Limb (tissue), 2 donors: ENCODE results near the gene MUTYH.

Experiments
- DNase-seq, 2 donors: peaks; one replicate each; pipeline ENCODE4 v3.0.0-alpha.2; 2016; ENCODE audit errors: extremely low spot score in 2 of 2

The MUTYH gene

GRCh38 chr1:45348966-45349677, 8.9 kb upstream of the MUTYH start:
- no peak for DNase-seq

- no peak for DNase-seq
Measured at GRCh38 chr1:45348609-45348965, 8.3 kb upstream of the MUTYH start.

- DNase-seq: no peak
Measured at GRCh38 chr1:45348020-45348419, 7.8 kb upstream of the MUTYH start.

GRCh38 chr1:45346473-45346872, 6.2 kb upstream of the MUTYH start:
- no peak for DNase-seq

GRCh38 chr1:45345014-45345413, 4.8 kb upstream of the MUTYH start:
- DNase-seq: no peak

GRCh38 chr1:45344499-45344898, 4.3 kb upstream of the MUTYH start:
- no peak for DNase-seq

- DNase-seq: no peak
Measured at GRCh38 chr1:45340816-45341466, 701 bp upstream of the MUTYH start.

- DNase-seq: no peak
Measured at GRCh38 chr1:45337630-45338325, 2.5 kb downstream of the MUTYH start.

- no peak for DNase-seq
Measured at GRCh38 chr1:45335855-45336324, 4.3 kb downstream of the MUTYH start.

GRCh38 chr1:45334308-45335245, 5.7 kb downstream of the MUTYH start:
- no peak for DNase-seq

- DNase-seq: no peak
Measured at GRCh38 chr1:45332346-45332720, 7.9 kb downstream of the MUTYH start.

GRCh38 chr1:45331436-45332345, 8.5 kb downstream of the MUTYH start:
- DNase-seq: no peak

GRCh38 chr1:45329445-45329844, 10.8 kb downstream of the MUTYH start:
- no peak for DNase-seq

GRCh38 chr1:45328680-45329079, 11.6 kb downstream of the MUTYH start:
- no peak for DNase-seq

- DNase-seq: no peak
Measured at GRCh38 chr1:45327644-45328515, 12.4 kb downstream of the MUTYH start.

- DNase-seq: peak; percentile 68 to 87
Measured at GRCh38 chr1:45326627-45327623, 13.3 kb downstream of the MUTYH start, which contains the start of gene HPDL. Gene HPDL (plus strand): TSS chr1:45326895. CDS start chr1:45327149, 254 bp downstream.

- DNase-seq: no peak
Measured at GRCh38 chr1:45325851-45326506, 14.3 kb downstream of the MUTYH start.
